GM12873 (cell line): Measurements from ENCODE around the gene TPSD1.

Source experiments
- TF ChIP-seq, protein P1 (sequence below): IDR thresholded peaks from 2 replicates; pipeline ENCODE4 v1.5.1; 2012; ENCODE audit warnings: low read depth, mild to moderate bottlenecking, moderate library complexity, low read length, control low read depth; ENCODE audit not compliant: insufficient read depth; ENCODE audit errors: missing control alignments

Gene TPSD1

DNA sequence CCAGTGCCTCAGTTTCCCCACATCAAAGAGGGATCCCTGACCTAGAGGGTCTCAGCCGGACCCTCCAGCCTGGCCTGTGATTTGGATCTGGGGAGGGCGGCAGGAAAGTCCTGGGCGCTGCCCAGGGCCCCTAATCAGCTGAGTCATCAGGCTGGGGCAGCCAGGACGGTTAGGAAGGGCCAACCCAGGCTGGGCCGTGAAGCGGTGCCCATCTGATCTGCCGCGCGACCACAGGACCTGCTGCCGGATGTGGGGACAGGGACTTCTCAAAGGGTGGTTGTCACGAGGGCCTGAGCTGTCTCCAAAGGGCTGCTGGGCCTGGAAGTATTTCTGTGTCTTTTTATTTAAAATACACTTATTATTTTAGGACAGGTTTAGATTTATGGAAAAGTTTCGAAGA lies 11.0 kb upstream of the TPSD1 start:
- TF ChIP-seq, protein P1, sequence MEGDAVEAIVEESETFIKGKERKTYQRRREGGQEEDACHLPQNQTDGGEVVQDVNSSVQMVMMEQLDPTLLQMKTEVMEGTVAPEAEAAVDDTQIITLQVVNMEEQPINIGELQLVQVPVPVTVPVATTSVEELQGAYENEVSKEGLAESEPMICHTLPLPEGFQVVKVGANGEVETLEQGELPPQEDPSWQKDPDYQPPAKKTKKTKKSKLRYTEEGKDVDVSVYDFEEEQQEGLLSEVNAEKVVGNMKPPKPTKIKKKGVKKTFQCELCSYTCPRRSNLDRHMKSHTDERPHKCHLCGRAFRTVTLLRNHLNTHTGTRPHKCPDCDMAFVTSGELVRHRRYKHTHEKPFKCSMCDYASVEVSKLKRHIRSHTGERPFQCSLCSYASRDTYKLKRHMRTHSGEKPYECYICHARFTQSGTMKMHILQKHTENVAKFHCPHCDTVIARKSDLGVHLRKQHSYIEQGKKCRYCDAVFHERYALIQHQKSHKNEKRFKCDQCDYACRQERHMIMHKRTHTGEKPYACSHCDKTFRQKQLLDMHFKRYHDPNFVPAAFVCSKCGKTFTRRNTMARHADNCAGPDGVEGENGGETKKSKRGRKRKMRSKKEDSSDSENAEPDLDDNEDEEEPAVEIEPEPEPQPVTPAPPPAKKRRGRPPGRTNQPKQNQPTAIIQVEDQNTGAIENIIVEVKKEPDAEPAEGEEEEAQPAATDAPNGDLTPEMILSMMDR, result no peak

- TF ChIP-seq, protein P1, result no peak
These were observed 10.3 kb upstream of the TPSD1 start for GRCh38 chr16:1245452-1246020.

DNA sequence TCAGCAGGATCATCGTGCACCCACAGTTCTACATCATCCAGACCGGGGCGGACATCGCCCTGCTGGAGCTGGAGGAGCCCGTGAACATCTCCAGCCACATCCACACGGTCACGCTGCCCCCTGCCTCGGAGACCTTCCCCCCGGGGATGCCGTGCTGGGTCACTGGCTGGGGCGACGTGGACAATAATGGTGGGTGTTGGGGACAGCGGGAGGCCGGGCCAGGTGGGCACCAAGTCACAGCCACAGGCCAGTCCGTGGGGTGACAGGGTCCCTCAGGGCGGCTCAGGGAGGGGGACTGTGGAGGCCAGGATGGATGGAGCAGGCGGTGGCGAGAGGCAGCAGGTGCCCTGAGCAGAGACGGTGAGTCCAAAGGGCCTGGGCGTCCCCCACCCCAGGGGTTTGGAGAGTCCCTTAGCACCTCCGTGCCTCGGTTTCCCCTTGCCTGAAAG lies 1.0 kb downstream of the TPSD1 start:
- TF ChIP-seq, protein P1, result no peak

DNA sequence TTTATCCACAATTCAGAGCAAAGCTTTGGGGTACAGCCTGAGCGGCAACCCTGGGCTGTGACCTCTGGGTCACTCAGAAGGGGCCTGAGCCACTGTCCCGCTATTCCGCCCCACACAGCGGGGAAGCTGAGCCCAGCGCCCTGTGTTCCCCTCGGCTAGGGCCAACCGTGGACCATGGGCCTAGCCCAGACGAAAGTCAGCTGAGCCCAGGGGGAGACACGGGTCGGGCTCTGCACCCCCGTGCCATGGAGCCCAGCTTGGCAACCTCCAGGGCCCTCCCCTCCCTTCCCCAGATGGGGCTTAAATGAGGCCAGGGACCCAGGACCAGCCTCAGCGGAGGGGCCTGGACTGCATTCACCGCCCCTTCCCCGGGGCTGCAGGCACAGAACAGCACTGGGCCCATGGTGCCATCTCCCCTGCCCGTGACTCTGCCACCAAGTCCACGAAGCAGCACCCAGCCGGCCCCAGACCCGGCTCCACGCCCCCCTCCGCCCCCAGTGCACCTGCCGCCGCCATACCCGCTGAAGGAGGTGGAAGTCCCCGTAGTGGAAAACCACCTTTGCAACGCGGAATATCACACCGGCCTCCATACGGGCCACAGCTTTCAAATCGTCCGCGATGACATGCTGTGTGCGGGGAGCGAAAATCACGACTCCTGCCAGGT lies 1.8 kb downstream of the TPSD1 start:
- TF ChIP-seq, protein P1, result no peak

GRCh38 chr16:1258225-1258600 lies 2.3 kb downstream of the TPSD1 start:
- TF ChIP-seq, protein P1, result no peak

- TF ChIP-seq, protein P1, result no peak
These were observed 3.3 kb downstream of the TPSD1 start for GRCh38 chr16:1258906-1259759.

GRCh38 chr16:1259760-1260068 lies 3.8 kb downstream of the TPSD1 start:
- TF ChIP-seq, protein P1, result no peak
